ENCODE data around the gene HOXC11. TPM values are rescaled to one million over a fixed set of nuclear protein-coding genes. Genes with fewer than 3 reads are reported as not detected.

Gene HOXC11
- total RNA-seq, 1 experiment from 2014 or later: 5.7 TPM

DNA sequence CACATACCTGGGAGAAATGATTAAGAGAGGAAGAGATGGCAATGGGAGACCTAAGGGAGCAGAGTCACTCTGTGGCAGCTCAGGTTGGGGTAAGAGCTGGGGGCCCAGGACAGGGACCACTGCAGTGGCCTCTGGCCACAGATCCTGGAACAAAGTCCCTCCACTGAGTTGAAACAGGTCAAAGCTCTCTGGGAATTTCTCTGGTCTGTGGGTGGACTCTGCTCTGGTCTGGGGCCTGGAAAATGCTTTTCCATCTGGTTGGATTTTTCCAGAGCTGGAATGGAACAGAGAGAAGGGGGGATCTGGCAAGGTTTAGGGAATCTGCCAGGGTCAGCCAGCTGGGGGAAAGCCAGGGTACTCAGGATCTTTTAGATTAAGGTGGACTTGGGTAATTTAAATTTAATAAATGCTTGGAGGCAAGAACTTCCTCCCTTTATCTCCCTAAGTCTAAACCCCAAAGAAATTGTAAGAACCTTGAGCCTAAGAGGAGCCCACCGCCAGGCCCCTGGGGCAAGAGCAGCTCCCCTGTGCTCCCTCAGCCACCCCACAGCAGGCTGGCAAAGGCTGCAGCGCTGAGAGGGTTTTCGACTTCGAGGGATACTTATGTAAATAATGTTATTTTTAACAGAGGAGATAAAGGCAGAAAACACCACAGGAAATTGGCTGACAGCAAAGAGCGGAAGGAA, 15.8 kb downstream of the HOXC11 start:
- BruUV-seq (replicated peaks): no TSS peak
- H3K4me1 ChIP-seq (ENCODE audit: insufficient read depth, low read length, poor library complexity, severe bottlenecking): peaks cover 74% of the 10 kb centered on the region
- H3K4me3 ChIP-seq (ENCODE audit: low read depth, low read length, poor library complexity, severe bottlenecking): peak overlapping the region; percentile 47
- ChIA-PET POLR2A (ENCODE audit: low non-redundant PET) (interaction anchor here (0.6 to 0.7 kb wide), 2 partner anchors 11 to 749 kb away, joined by 5 to 11 read pairs; no protein-coding TSS in a partner anchor), CTCF (interaction anchor here (0.6 to 1.0 kb wide), 3 partner anchors 203 to 528 kb away, joined by 3 to 7 read pairs (median 4); no protein-coding TSS in a partner anchor)
- H3K9me3 ChIP-seq (ENCODE audit: low read depth, low read length, poor library complexity, severe bottlenecking): no peaks in the 10 kb centered on the region
- H3K27me3 ChIP-seq (replicated peaks; ENCODE audit: insufficient read depth, low read depth, low read length, poor library complexity): no peaks in the 10 kb centered on the region
- no peaks in the 10 kb centered on the region for H3K36me3 ChIP-seq (ENCODE audit: insufficient read depth, low read length, poor library complexity, severe bottlenecking)
- intact Hi-C loops (cut with micrococcal nuclease; ENCODE audit: unreplicated experiment): loop anchor here (1.0 to 10.0 kb wide), 2 partner anchors 16 to 386 kb away; no protein-coding TSS in a partner anchor
- TF ChIP-seq EZH2 (IDR thresholded peaks at IDR 0.05; ENCODE audit: borderline replicate concordance, low read depth, low read length, poor library complexity, severe bottlenecking): no peak
- no peak for TF ChIP-seq CTCF (conservative IDR thresholded peaks at IDR 0.05; ENCODE audit: low read depth, low read length)
- no peak for DNase-seq (ENCODE audit: low spot score)
- peak overlapping the region; percentile 65 for H3K27ac ChIP-seq (ENCODE audit: low read depth, low read length, poor library complexity, severe bottlenecking)

DNA sequence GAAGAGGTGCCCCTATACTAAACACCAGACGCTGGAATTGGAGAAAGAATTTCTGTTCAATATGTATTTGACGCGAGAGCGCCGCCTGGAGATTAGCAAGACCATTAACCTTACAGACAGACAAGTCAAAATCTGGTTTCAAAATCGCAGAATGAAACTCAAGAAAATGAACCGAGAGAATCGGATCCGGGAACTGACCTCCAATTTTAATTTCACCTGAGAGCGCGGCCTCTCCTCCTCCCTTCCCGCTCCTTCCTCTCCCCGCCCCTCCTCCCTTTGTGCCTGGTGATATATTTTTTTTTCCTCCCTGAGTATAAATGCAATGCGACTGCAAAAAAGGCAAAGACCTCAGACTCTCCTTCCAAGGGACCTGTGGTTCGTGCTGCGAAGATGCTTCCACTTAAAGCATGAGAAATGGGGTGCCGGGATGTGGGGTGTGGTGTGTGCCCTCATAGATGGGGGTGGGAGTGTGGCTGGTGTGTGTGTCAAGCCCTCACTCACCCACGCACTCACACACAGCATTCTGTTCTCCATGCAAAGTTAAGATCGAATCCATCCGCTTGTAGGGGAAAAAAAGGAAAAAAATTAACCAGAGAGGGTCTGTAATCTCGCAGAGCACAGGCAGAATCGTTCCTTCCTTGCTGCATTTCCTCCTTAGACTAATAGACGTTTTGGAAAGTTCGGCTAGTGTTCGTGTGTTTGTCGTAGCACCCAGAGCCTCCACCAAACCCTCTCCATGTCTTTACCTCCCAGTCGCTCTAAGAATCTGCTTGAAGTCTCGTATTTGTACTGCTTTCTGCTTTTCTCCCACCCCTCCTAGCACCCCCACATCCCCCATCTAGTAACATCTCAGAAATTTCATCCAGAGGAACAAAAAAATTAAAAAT, 16.5 kb downstream of the HOXC11 start:
- H3K36me3 ChIP-seq (ENCODE audit: insufficient read depth, low read length, poor library complexity, severe bottlenecking): no peaks in the 10 kb centered on the region
- TF ChIP-seq EZH2 (IDR thresholded peaks at IDR 0.05; ENCODE audit: borderline replicate concordance, low read depth, low read length, poor library complexity, severe bottlenecking): no peak
- peak; percentile 80 for TF ChIP-seq CTCF (conservative IDR thresholded peaks at IDR 0.05; ENCODE audit: low read depth, low read length)
- peak overlapping the region; percentile 65 for H3K27ac ChIP-seq (ENCODE audit: low read depth, low read length, poor library complexity, severe bottlenecking)
- ChIA-PET POLR2A (ENCODE audit: low non-redundant PET) (interaction anchor here (0.6 kb wide), 2 partner anchors 27 to 750 kb away, joined by 5 to 11 read pairs; no protein-coding TSS in a partner anchor), CTCF (interaction anchor here (0.8 to 1.0 kb wide), 2 partner anchors 202 to 218 kb away, joined by 4 to 7 read pairs; no protein-coding TSS in a partner anchor)
- H3K4me1 ChIP-seq (ENCODE audit: insufficient read depth, low read length, poor library complexity, severe bottlenecking): peaks cover 76% of the 10 kb centered on the region
- BruUV-seq (replicated peaks): TSS peak; percentile 23
- intact Hi-C loops (cut with micrococcal nuclease; ENCODE audit: unreplicated experiment): loop anchor here (1.0 to 10.0 kb wide), 2 partner anchors 15 to 385 kb away; no protein-coding TSS in a partner anchor
- peak overlapping the region; percentile 47 for H3K4me3 ChIP-seq (ENCODE audit: low read depth, low read length, poor library complexity, severe bottlenecking)
- no peaks in the 10 kb centered on the region for H3K9me3 ChIP-seq (ENCODE audit: low read depth, low read length, poor library complexity, severe bottlenecking)
- peak; percentile 94 for DNase-seq (ENCODE audit: low spot score)
- H3K27me3 ChIP-seq (replicated peaks; ENCODE audit: insufficient read depth, low read depth, low read length, poor library complexity): no peaks in the 10 kb centered on the region

DNA sequence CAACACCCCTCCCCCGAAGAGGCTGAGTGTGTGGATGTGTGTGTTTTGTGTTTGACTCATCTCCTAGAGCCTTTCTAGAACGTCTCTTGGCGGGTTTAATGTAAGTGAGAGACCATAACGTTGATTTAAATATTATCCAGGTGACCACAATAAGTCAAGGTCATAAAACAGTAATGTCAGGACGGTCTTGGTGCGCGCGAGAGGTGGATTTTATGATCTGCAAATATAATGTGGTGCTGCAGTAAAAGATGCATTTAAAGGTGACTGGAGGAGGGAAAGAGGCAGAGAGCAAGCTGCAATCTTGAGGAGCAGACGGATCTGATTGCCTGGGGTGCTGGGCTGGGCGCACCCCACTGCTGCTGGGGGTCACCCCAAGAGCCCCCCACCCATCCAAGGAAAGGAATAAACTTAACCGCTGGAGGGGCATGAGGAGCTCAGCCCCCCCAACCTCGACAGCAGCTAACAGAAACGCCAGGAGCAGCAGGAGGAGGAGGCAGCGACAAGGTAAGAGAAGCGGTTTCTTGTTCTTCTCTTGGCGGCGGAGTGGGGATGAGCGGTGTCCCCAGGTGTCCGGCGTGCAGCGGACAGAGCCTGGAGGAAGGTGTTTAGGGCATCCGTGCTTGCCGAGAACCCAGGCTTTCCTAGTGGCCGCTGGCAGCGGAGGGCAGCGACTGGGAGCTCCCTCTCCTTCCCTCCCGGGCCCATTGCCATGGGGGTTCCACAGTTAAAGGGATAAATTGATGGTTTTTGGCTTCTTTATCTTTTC, 17.6 kb downstream of the HOXC11 start:
- Histone ChIP-seq H3K9me3 (ENCODE audit: low read depth, low read length, poor library complexity, severe bottlenecking) (no peaks in the 10 kb centered on the region), H3K4me1 (ENCODE audit: insufficient read depth, low read length, poor library complexity, severe bottlenecking) (peaks cover 82% of the 10 kb centered on the region), H3K36me3 (ENCODE audit: insufficient read depth, low read length, poor library complexity, severe bottlenecking) (no peaks in the 10 kb centered on the region), H3K27me3 (replicated peaks; ENCODE audit: insufficient read depth, low read depth, low read length, poor library complexity) (no peaks in the 10 kb centered on the region), H3K4me3 (ENCODE audit: low read depth, low read length, poor library complexity, severe bottlenecking) (no peak overlapping the region), H3K27ac (ENCODE audit: low read depth, low read length, poor library complexity, severe bottlenecking) (peak overlapping the region; percentile 19)
- ChIA-PET POLR2A (ENCODE audit: low non-redundant PET) (interaction anchor here (0.6 kb wide), 1 partner anchor 26 kb away, joined by 5 read pairs; no protein-coding TSS in a partner anchor), CTCF (no interaction called here)
- BruUV-seq (replicated peaks): no TSS peak
- intact Hi-C loops (cut with micrococcal nuclease; ENCODE audit: unreplicated experiment): no loop called here
- DNase-seq (ENCODE audit: low spot score): no peak
- TF ChIP-seq CTCF (conservative IDR thresholded peaks at IDR 0.05; ENCODE audit: low read depth, low read length): no peak
- no peak for TF ChIP-seq EZH2 (IDR thresholded peaks at IDR 0.05; ENCODE audit: borderline replicate concordance, low read depth, low read length, poor library complexity, severe bottlenecking)
